Testis (tissue), 3 donors: ENCODE results near the gene METTL27. TPM values are rescaled to one million over a fixed set of nuclear protein-coding genes. Genes with fewer than 3 reads are reported as not detected.

Experiments
- DNase-seq: peaks from one replicate; pipeline ENCODE4 v3.0.0-alpha.2; 2019
- H3K27ac ChIP-seq, 2 donors: fragments of 200-600 bp; sonication (generic); one replicate each; pipeline ENCODE4 v1.5.1; 2019
- H3K27me3 ChIP-seq: fragments of 200-600 bp; sonication (generic); one replicate; pipeline ENCODE4 v1.5.1; 2019
- H3K36me3 ChIP-seq: fragments of 200-600 bp; sonication (generic); one replicate; pipeline ENCODE4 v1.5.1; 2017; ENCODE audit warnings: low read depth; ENCODE audit errors: missing control alignments
- H3K4me1 ChIP-seq: fragments of 200-600 bp; sonication (generic); one replicate; pipeline ENCODE4 v1.5.1; 2019
- H3K4me3 ChIP-seq, 2 donors: fragments of 200-600 bp; sonication (generic); one replicate each; pipeline ENCODE4 v1.5.1; 2017 to 2019
- H3K9me3 ChIP-seq: fragments of 200-600 bp; sonication (generic); one replicate; pipeline ENCODE4 v1.5.1; 2017
- POLR2A ChIP-seq: fragments of 450-650 bp; IDR thresholded peaks from one replicate; pipeline ENCODE4 v1.6.1; 2017; ENCODE audit warnings: antibody characterized with exemption, mild to moderate bottlenecking, moderate library complexity
- WGBS, 2 donors: methylation state at CpG; one replicate each; pipeline ENCODE4 v1.1.5; 2018; 5-methylcytosine and 5-hydroxymethylcytosine counted together
- intact Hi-C: fragments of 100-400 bp; cut with DNase I; formaldehyde crosslinking; loops from one replicate; pipeline ENCODE4 v1.15.1; 2023; ENCODE audit warnings: low total_unique reads
- polyA plus RNA-seq: library from polyadenylated mRNA; stranded (reverse); fragments of 350-450 nt; fragmentation: Illumina TruSeq; extraction: RNeasy Lipid Tissue Mini Kit (QIAGEN cat#74804); gene quantifications from one replicate; pipeline ENCODE4 v1.2.3, GENCODE V29; 2014; ENCODE audit warnings: low read depth, low replicate concordance; ENCODE audit not compliant: insufficient read depth
- total RNA-seq, 2 donors: library from RNA; depleted of rRNA; stranded (reverse); fragments of >200 nt; gene quantifications; one replicate each; pipeline ENCODE4 v1.2.3, GENCODE V29; 2016
- TF ChIP-seq, protein P1 (sequence below), 3 experiments: fragments of 450-650 bp in 2 of 3; fragments of 200-600 bp in 1 of 3; sonication (generic) in 1 of 3; IDR thresholded peaks; one replicate each; pipeline ENCODE4 v1.5.1; 2016 to 2019; ENCODE audit warnings: antibody characterized with exemption in 3 of 3, mild to moderate bottlenecking in 2 of 3, moderate library complexity in 1 of 3

The METTL27 gene
- total and polyA plus RNA-seq, 3 donors from 2014 or later = 3.5 to 5.6 (median 3.7) TPM

- H3K9me3 ChIP-seq = no peaks in the 10 kb centered on the region
- H3K4me1 ChIP-seq = no peaks in the 10 kb centered on the region
- no peak for TF ChIP-seq POLR2A
- TF ChIP-seq, protein P1, sequence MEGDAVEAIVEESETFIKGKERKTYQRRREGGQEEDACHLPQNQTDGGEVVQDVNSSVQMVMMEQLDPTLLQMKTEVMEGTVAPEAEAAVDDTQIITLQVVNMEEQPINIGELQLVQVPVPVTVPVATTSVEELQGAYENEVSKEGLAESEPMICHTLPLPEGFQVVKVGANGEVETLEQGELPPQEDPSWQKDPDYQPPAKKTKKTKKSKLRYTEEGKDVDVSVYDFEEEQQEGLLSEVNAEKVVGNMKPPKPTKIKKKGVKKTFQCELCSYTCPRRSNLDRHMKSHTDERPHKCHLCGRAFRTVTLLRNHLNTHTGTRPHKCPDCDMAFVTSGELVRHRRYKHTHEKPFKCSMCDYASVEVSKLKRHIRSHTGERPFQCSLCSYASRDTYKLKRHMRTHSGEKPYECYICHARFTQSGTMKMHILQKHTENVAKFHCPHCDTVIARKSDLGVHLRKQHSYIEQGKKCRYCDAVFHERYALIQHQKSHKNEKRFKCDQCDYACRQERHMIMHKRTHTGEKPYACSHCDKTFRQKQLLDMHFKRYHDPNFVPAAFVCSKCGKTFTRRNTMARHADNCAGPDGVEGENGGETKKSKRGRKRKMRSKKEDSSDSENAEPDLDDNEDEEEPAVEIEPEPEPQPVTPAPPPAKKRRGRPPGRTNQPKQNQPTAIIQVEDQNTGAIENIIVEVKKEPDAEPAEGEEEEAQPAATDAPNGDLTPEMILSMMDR (IDR thresholded peaks at IDR 0.05) = no peak
- intact Hi-C loops = loop anchor here (10.0 kb wide), 1 partner anchor 343 kb away; no protein-coding TSS in a partner anchor
- WGBS, 2 donors = 93 to 96% methylated on average over 12 of the region's 12 CpGs
- H3K27me3 ChIP-seq = no peaks in the 10 kb centered on the region
- no peak for DNase-seq
- no peak overlapping the region for H3K27ac ChIP-seq
- H3K36me3 ChIP-seq = no peaks in the 10 kb centered on the region
- no peak overlapping the region for H3K4me3 ChIP-seq
Observed at GRCh38 chr7:73861305-73861704, 19.0 kb upstream of the METTL27 start.

GRCh38 chr7:73860859-73861258 is 18.5 kb upstream of the METTL27 start, which contains the start of gene TMEM270:
TSS of gene TMEM270 (plus strand) at chr7:73861159. CDS start at chr7:73861195, 36 bp downstream.
- H3K36me3 ChIP-seq = no peaks in the 10 kb centered on the region
- H3K9me3 ChIP-seq = no peaks in the 10 kb centered on the region
- DNase-seq = no peak
- H3K4me3 ChIP-seq = no peak within 1 kb of the TSS
- H3K27me3 ChIP-seq = no peaks in the 10 kb centered on the region
- 82 to 90% methylated on average over 10 of the region's 11 CpGs for WGBS, 2 donors
- no peak within 1 kb of the TSS for H3K27ac ChIP-seq
- H3K4me1 ChIP-seq = no peaks in the 10 kb centered on the region
- intact Hi-C loops = loop anchor here (10.0 kb wide), 1 partner anchor 344 kb away; no protein-coding TSS in a partner anchor
- no peak for TF ChIP-seq POLR2A
- TF ChIP-seq, protein P1 (IDR thresholded peaks at IDR 0.05) = no peak

DNA sequence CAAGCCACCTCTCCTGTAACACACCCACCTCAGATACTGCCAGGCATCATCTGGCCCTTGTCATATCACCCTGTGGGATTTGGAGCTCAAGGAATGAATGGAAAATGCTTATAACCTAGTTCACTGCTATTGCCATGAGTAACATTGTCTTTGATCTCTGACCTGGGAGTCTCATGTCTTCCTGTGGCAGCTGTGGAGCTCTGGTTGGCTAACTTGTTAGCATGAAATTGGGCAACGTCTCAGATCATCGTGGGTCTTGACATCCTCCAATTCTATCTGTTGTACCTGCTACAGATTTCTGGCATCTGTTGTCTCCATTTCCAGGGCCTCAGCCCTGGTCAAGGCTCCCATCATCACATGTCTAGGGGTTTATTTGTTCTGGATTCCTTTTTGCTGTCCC is 16.5 kb upstream of the METTL27 start:
- Histone ChIP-seq H3K27me3 (no peaks in the 10 kb centered on the region), H3K27ac (no peak overlapping the region), H3K4me1 (no peaks in the 10 kb centered on the region), H3K36me3 (no peaks in the 10 kb centered on the region), H3K9me3 (no peaks in the 10 kb centered on the region), H3K4me3 (no peak overlapping the region)
- intact Hi-C loops = no loop called here
- WGBS, 2 donors = 72 to 73% methylated on average over 2 of the region's 2 CpGs
- no peak for DNase-seq
- TF ChIP-seq POLR2A = no peak

GRCh38 chr7:73856941-73857340 is 14.6 kb upstream of the METTL27 start:
- no peak overlapping the region for H3K27ac ChIP-seq
- intact Hi-C loops = no loop called here
- 57 to 66% methylated on average over 1 to 3 of the region's 3 CpGs for WGBS, 2 donors

DNA sequence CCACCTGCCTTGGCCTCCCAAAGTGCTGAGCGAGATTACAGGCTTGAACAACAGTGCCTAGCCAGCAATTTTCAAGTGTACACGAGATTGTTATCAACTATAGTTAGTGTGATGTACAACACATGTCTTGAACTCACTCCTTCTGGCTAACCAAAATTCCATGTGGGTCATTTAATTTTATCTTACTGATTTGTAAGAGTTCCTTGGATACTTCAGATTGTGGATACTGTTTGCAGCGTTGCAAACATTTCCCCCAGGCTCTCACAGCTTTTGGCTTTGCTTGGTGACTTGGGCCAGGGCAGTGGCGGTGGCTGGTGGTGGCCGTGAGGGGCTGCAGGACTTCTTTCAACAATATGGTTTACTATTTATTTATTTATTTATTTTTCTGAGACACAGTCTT is 10.2 kb upstream of the METTL27 start:
- WGBS, 2 donors = 87% methylated on average over 5 of the region's 5 CpGs
- no peak for DNase-seq
- Histone ChIP-seq H3K9me3 (no peaks in the 10 kb centered on the region), H3K4me3 (no peak overlapping the region), H3K4me1 (no peaks in the 10 kb centered on the region), H3K36me3 (no peaks in the 10 kb centered on the region), H3K27me3 (no peaks in the 10 kb centered on the region), H3K27ac (no peak overlapping the region)
- intact Hi-C loops = no loop called here
- TF ChIP-seq POLR2A = no peak
- TF ChIP-seq, protein P1 (IDR thresholded peaks at IDR 0.05) = no peak

More at GRCh38 chr7:73856941-73857340, 14.6 kb upstream of the METTL27 start:
- H3K27me3 ChIP-seq = no peaks in the 10 kb centered on the region
- H3K4me3 ChIP-seq = no peak overlapping the region
- no peaks in the 10 kb centered on the region for H3K36me3 ChIP-seq
- no peaks in the 10 kb centered on the region for H3K4me1 ChIP-seq
- no peak for TF ChIP-seq POLR2A
- TF ChIP-seq, protein P1 (IDR thresholded peaks at IDR 0.05) = no peak
- H3K9me3 ChIP-seq = no peaks in the 10 kb centered on the region
- no peak for DNase-seq
